DMS53 treated with DMSO at 0.1 percent for 48 hours (cell line): ENCODE data around the gene C1orf52.

Source experiments
- DNase-seq: peaks from one replicate; lab custom pipeline; 2025; ENCODE audit not compliant: unreplicated experiment; lab: John Stamatoyannopoulos, UW

Gene C1orf52

DNA sequence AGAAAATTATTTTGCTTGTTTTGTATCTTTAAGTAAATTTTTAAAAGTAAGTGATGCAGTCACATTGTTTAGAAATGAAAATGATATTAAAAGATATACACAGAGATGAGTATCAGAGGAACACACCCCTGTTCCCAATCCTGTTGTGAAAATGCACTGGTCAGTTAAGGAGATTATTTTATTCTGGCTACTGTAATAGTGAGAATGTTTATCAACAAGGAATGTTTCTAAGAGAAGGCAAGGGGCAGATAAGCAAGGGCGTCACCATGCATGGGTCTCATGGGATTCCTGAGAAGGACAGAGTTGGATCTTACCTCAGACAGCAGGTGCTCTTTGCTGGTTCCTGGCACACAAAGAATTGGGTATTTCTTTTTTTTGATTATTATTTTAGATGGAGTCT, 21.8 kb downstream of the C1orf52 start:
- no peak for DNase-seq

DNA sequence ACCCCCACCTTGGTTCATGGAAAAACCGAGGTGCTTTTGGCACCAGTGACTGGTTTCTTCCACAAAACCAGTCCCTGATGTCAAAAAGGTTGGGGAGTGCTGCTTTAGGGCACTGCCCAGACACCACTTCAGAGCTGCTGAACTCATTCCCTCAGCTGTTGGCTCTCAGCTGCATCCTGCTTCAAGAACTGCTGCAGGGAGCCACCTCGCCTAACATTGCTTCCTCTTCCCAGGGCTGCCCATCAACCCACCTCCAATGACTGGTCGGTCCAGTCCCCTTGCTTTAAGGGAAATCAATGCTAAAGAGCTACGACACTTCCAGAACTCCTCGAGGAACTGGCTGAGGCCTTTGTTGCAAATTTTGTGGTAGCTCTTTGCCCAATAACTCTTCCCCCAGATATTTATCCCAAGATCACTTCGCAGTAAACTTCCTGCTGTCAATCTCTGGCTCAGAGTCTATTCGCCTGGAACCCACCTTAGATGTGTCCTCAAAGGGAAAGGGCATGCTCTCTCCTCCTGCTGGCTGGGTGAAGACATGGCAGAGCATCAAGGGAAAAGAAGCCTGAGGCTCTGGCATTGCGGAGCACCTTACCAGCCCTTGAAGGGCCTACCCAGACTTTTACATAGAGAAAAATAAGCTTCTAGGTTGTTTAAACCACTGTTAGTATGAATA, 29.0 kb downstream of the C1orf52 start:
- peak; percentile 71 for DNase-seq

GRCh38 chr1:85229574-85230097, 29.8 kb downstream of the C1orf52 start:
- peak; percentile 94 for DNase-seq

DNA sequence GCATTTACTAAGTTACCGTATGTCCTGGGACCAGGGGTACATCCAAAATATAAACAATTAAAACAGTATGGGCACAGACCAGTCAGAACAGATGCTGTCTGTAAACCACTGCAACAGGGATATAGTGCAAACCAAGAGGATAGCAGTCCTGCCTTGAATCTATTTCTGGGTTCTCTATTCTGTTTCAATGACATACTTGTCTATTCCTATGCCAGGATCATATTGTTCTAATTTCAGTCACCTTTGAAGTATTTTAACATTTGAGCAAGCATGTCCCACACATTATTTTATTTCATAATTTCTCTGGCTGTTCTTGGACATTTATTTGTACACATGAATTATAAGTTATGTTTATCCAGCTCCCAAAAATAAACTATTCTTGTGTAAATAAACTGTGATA, 30.5 kb downstream of the C1orf52 start:
- DNase-seq, result no peak

GRCh38 chr1:85225624-85226380, 33.7 kb downstream of the C1orf52 start:
- peak; percentile 81 for DNase-seq

DNA sequence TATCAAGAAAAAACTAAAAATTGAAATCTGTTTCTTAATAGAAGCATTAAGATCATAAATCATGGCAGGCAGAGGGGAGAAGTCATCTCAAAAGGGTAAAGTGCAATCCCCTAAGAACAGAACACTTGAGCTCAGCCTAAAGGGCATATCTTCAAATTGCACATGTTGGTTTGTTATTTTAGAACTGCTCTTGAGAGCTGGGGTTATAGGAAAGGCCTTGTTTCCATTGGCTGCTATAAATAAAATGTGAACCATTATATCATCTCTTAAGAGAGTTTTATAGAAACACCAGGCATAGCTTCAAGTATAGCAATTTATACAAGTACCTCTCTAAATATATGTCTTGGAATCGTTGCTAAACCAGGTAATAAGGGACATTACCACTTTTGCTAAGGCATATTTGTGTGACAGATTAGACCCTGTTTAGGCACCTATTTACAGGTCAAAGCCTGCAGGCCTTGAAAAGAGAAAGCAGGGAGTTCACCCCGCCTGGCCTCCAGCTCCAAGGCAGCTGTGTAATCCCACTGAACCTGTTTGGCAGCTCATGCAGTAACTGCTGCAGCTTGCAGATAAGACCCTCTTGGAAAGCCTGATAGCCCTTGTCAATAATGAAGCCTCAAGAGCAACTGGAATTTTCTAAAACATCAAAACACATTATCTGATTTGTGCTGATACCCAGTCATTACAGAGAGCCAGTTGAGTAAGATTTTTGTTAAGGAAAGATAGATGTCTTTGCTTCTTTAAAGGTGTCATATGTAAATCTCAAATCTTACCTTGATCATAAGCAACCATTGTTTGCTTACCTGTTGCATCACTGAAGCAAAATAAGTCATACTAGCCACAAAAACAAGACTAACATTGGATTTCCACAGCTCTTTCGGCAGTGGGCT, 34.5 kb downstream of the C1orf52 start:
- DNase-seq, result peak; percentile 97

DNA sequence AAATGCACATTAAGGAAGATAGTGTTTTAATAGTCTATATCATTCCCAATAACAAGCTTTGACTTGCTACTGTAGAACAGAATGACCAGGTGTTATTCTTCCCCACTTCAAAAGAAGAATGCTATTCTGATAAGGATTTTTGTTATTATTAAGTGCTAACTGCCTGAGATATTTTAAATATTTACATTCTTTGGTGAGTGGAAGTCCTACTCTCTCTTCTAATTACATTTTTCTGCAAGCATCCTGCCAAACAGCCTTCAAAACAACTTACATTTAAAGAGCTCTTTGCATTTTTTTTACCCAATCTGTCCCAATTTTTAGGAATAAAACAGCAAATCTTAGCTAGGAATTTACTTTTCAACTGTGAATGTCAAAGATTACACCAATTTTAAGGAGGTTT, 35.2 kb downstream of the C1orf52 start:
- no peak for DNase-seq

- DNase-seq, result no peak
These were observed 36.1 kb downstream of the C1orf52 start for GRCh38 chr1:85223334-85223733.

- DNase-seq, result no peak
These were observed 38.7 kb downstream of the C1orf52 start for GRCh38 chr1:85220756-85221201.

- no peak for DNase-seq
These were observed 39.4 kb downstream of the C1orf52 start for GRCh38 chr1:85219853-85220610.

- no peak for DNase-seq
These were observed 42.8 kb downstream of the C1orf52 start for GRCh38 chr1:85216697-85217096.

- no peak for DNase-seq
These were observed 44.8 kb downstream of the C1orf52 start for GRCh38 chr1:85214654-85215053.

DNA sequence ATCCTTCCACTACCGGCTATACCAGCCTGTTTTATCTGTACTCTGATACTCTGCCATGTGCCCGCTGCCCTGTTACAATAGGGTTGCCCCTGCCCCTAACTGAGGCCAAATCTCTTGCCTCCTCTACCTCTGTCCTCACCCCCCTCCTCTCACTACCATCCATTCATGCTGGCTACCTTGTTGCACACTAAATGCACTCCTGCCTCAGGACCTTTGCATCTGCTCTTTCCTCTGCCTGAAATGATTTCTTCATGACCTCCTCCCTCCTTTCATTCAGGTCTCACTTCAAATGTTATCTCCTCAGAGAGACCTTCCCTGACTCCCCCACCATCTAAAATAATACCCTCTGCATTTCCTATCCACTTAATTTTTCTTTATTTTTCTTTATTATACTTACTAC, 51.0 kb downstream of the C1orf52 start:
- no peak for DNase-seq

DNA sequence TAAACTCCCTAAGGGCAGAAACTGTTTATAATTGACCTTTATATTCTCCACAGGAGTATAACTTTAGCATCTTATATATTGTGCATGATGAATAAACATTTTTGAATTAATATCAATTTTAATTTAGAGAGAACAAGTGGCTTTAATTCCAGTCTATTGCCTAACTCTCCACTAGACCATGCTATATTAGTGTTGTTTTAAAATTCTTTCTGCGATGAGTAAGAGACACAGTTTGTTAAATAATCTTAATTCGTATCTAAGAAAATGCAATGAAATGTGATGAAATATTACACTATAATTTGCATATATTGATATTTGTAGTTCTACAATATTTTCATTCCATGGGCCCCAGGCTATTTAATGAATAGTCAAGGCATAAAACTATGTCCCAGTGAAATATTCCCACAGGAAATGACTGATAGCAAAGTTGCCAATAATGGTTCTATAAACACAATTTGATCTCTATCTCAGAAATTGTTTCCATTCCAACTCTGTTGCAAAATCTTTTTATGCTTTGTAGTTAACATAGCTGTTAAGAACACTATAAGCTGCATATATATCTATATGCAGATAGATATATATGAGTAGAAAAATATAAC, 55.8 kb downstream of the C1orf52 start:
- no peak for DNase-seq

- no peak for DNase-seq
These were observed 56.6 kb downstream of the C1orf52 start for GRCh38 chr1:85202864-85203255.

DNA sequence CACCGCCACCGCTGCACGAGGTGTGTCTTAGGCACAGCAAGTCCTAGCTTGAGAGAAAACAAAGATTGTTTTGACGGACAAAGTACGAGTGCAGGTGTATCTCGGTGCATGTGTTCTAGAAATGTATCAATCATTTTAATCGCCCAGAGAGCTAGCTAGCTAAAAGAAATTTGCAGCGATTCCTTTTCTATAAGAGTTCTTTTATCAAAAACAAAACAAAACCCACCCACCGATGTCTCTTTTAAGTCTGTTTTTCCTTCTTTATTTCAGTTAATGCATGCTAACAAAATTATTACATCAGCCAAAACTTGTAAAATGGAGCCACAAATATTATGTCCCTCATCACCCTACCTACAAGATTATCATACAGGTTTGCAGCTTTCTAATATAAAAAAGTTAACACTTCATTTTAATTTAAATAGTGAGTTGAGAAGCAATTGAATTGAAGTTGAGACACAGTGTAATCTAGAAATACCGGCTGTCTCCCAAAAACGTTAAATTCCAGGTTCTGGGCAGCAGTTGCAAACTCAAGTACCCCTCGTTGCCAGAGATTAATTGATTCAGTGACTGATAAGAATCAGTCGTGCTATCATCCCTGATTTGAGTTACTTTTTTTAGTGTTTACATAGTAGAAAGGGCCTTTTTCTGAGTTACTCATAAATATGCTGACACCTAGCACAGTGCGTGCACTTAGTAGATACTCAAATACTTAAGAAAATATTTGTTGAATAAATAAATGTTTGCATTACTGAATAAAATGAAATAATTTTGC, 57.2 kb downstream of the C1orf52 start:
- DNase-seq, result peak; percentile 48

- DNase-seq, result peak; percentile 46
These were observed 57.9 kb downstream of the C1orf52 start for GRCh38 chr1:85201340-85202091.

GRCh38 chr1:85200463-85201339, 58.8 kb downstream of the C1orf52 start, which contains the start of gene SYDE2:
Gene SYDE2, minus strand, starts transcription at chr1:85201016. Its CDS starts 20 bp downstream, at chr1:85200996.
- DNase-seq, result peak; percentile 83
